ENCODE measurements around the gene GRAMD1A.
"Not testable (repeated sequence)": the region's sequence is repeated elsewhere in the genome, so short reads cannot be mapped to it uniquely, and the experiment has no call there.

GRAMD1A gene

GRCh38 chr19:34997071-34997617 lies 3.0 kb upstream of the GRAMD1A start:
- no peak overlapping the region for H3K4me3 ChIP-seq (replicated peaks in 1 of 2; ENCODE audit: low read depth in 2 of 2, low read length in 2 of 2)
- peak in 1 of 2 donors; percentile 80 for DNase-seq (ENCODE audit: low read depth in 2 of 2)
- TF ChIP-seq CTCF (IDR thresholded peaks at IDR 0.05; ENCODE audit: low read depth, low read length), result no peak

- H3K4me3 ChIP-seq (replicated peaks in 1 of 2; ENCODE audit: low read depth in 2 of 2, low read length in 2 of 2); DNase-seq (ENCODE audit: low read depth in 2 of 2): not testable (repeated sequence)
Observed at GRCh38 chr19:34998224-34998623, 1.9 kb upstream of the GRAMD1A start.

- peak overlapping the region; percentile 49 to 82 for H3K4me3 ChIP-seq (replicated peaks in 1 of 2; ENCODE audit: low read depth in 2 of 2, low read length in 2 of 2)
- DNase-seq (ENCODE audit: low read depth in 2 of 2), result no peak
- no peak for TF ChIP-seq CTCF (IDR thresholded peaks at IDR 0.05; ENCODE audit: low read depth, low read length)
Observed at GRCh38 chr19:34998777-34999497, 1.2 kb upstream of the GRAMD1A start.

GRCh38 chr19:35000338-35000646 lies 169 bp downstream of the GRAMD1A start:
- TF ChIP-seq CTCF (IDR thresholded peaks at IDR 0.05; ENCODE audit: low read depth, low read length), result no peak
- DNase-seq (ENCODE audit: low read depth in 2 of 2), result no peak
- H3K4me3 ChIP-seq (replicated peaks in 1 of 2; ENCODE audit: low read depth in 2 of 2, low read length in 2 of 2), result peak overlapping the region; percentile 73 to 82

- DNase-seq (ENCODE audit: low read depth in 2 of 2), result peak; percentile 49 to 52
- peak overlapping the region; percentile 73 to 82 for H3K4me3 ChIP-seq (replicated peaks in 1 of 2; ENCODE audit: low read depth in 2 of 2, low read length in 2 of 2)
- TF ChIP-seq CTCF (IDR thresholded peaks at IDR 0.05; ENCODE audit: low read depth, low read length), result no peak
Observed at GRCh38 chr19:35000647-35001501, 751 bp downstream of the GRAMD1A start.

GRCh38 chr19:35002037-35002535 lies 2.0 kb downstream of the GRAMD1A start:
- no peak for DNase-seq (ENCODE audit: low read depth in 2 of 2)
- TF ChIP-seq CTCF (IDR thresholded peaks at IDR 0.05; ENCODE audit: low read depth, low read length), result no peak
- H3K4me3 ChIP-seq (replicated peaks in 1 of 2; ENCODE audit: low read depth in 2 of 2, low read length in 2 of 2), result peak overlapping the region; percentile 73 to 82

Measured in cardiac fibroblast (primary cell).